Measurements from ENCODE around the gene CHRDL1. TPM values are rescaled to one million over a fixed set of nuclear protein-coding genes. Genes with fewer than 3 reads are reported as not detected.
"Not testable (repeated sequence)": the region's sequence is repeated elsewhere in the genome, so short reads cannot be mapped to it uniquely, and the experiment has no call there.

CHRDL1 gene
- total RNA-seq, 1 donor from 2014 or later = 95.8 TPM

GRCh38 chrX:110665223-110666002 is 130.2 kb downstream of the CHRDL1 start:
- H3K27ac ChIP-seq = no peak overlapping the region
- DNase-seq = peak; percentile 63
- no peaks in the 10 kb centered on the region for H3K9me3 ChIP-seq

GRCh38 chrX:110657073-110657472 is 138.5 kb downstream of the CHRDL1 start:
- Histone ChIP-seq H3K4me3 (no peak overlapping the region), H3K27ac (no peak overlapping the region), H3K36me3 (no peaks in the 10 kb centered on the region), H3K27me3 (no peaks in the 10 kb centered on the region), H3K4me1 (no peaks in the 10 kb centered on the region), H3K9me3 (no peaks in the 10 kb centered on the region)
- TF ChIP-seq, protein P1, sequence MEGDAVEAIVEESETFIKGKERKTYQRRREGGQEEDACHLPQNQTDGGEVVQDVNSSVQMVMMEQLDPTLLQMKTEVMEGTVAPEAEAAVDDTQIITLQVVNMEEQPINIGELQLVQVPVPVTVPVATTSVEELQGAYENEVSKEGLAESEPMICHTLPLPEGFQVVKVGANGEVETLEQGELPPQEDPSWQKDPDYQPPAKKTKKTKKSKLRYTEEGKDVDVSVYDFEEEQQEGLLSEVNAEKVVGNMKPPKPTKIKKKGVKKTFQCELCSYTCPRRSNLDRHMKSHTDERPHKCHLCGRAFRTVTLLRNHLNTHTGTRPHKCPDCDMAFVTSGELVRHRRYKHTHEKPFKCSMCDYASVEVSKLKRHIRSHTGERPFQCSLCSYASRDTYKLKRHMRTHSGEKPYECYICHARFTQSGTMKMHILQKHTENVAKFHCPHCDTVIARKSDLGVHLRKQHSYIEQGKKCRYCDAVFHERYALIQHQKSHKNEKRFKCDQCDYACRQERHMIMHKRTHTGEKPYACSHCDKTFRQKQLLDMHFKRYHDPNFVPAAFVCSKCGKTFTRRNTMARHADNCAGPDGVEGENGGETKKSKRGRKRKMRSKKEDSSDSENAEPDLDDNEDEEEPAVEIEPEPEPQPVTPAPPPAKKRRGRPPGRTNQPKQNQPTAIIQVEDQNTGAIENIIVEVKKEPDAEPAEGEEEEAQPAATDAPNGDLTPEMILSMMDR (IDR thresholded peaks at IDR 0.05) = no peak
- DNase-seq (no peak), ATAC-seq (no peak)
- intact Hi-C loops (cut with DNase I) = no loop called here

More at GRCh38 chrX:110665223-110666002, 130.2 kb downstream of the CHRDL1 start:
- intact Hi-C loops (cut with DNase I) = no loop called here
- H3K4me1 ChIP-seq = no peaks in the 10 kb centered on the region
- TF ChIP-seq, protein P1 (IDR thresholded peaks at IDR 0.05) = peak; percentile 41
- H3K27me3 ChIP-seq = no peaks in the 10 kb centered on the region
- H3K36me3 ChIP-seq = no peaks in the 10 kb centered on the region
- ATAC-seq = peak; percentile 92
- H3K4me3 ChIP-seq = no peak overlapping the region

GRCh38 chrX:110654280-110654679 is 141.3 kb downstream of the CHRDL1 start:
- H3K4me3 ChIP-seq; H3K27me3 ChIP-seq; ATAC-seq; H3K4me1 ChIP-seq; H3K36me3 ChIP-seq; DNase-seq; intact Hi-C loops (cut with DNase I); H3K27ac ChIP-seq; H3K9me3 ChIP-seq: not testable (repeated sequence)

DNA sequence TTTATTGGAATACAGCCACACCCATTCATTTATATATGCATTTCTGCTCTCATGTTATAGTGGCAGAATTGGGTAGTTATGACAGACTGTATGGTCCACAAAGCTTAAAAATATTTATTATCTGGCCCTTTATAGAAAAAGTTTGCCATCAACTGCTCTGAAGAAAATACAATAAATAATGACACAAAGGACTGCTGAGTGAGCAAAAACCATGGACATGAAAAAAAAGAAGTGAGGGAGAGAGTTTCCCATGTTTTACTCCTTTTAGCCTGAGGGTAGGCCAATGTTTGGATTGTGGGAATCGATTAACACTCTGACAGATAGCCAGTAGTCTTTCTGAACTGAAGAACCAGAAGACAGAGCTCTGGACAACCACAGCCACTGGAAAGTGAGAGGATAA is 149.2 kb downstream of the CHRDL1 start:
- intact Hi-C loops (cut with DNase I) = no loop called here
- Histone ChIP-seq H3K27me3 (no peaks in the 10 kb centered on the region), H3K4me3 (no peak overlapping the region), H3K36me3 (no peaks in the 10 kb centered on the region), H3K27ac (no peak overlapping the region), H3K9me3 (no peaks in the 10 kb centered on the region), H3K4me1 (no peaks in the 10 kb centered on the region)
- TF ChIP-seq, protein P1 (IDR thresholded peaks at IDR 0.05) = no peak
- ATAC-seq (no peak), DNase-seq (no peak)

Measured in upper lobe of right lung (tissue), 1 donor.